ENCODE results near the gene TREX2.

TREX2 gene, protein sequence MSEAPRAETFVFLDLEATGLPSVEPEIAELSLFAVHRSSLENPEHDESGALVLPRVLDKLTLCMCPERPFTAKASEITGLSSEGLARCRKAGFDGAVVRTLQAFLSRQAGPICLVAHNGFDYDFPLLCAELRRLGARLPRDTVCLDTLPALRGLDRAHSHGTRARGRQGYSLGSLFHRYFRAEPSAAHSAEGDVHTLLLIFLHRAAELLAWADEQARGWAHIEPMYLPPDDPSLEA
- long read RNA-seq, partial matches to known transcripts: 52 of 75 reads
- long read RNA-seq, other reads (novel, unspliced or antisense): 23 of 75 reads

- TF ChIP-seq SPI1 (IDR thresholded peaks at IDR 0.05; ENCODE audit: borderline replicate concordance, low read depth): no peak
- TF ChIP-seq, protein P1, sequence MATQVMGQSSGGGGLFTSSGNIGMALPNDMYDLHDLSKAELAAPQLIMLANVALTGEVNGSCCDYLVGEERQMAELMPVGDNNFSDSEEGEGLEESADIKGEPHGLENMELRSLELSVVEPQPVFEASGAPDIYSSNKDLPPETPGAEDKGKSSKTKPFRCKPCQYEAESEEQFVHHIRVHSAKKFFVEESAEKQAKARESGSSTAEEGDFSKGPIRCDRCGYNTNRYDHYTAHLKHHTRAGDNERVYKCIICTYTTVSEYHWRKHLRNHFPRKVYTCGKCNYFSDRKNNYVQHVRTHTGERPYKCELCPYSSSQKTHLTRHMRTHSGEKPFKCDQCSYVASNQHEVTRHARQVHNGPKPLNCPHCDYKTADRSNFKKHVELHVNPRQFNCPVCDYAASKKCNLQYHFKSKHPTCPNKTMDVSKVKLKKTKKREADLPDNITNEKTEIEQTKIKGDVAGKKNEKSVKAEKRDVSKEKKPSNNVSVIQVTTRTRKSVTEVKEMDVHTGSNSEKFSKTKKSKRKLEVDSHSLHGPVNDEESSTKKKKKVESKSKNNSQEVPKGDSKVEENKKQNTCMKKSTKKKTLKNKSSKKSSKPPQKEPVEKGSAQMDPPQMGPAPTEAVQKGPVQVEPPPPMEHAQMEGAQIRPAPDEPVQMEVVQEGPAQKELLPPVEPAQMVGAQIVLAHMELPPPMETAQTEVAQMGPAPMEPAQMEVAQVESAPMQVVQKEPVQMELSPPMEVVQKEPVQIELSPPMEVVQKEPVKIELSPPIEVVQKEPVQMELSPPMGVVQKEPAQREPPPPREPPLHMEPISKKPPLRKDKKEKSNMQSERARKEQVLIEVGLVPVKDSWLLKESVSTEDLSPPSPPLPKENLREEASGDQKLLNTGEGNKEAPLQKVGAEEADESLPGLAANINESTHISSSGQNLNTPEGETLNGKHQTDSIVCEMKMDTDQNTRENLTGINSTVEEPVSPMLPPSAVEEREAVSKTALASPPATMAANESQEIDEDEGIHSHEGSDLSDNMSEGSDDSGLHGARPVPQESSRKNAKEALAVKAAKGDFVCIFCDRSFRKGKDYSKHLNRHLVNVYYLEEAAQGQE (IDR thresholded peaks at IDR 0.05; ENCODE audit: insufficient replicate concordance, low read depth): no peak
- no peak for TF ChIP-seq POLR2AphosphoS5 (IDR thresholded peaks at IDR 0.05; ENCODE audit: low read depth)
- no peak for TF ChIP-seq GABPA (IDR thresholded peaks at IDR 0.05; ENCODE audit: low read depth)
- TF ChIP-seq CTCF (IDR thresholded peaks at IDR 0.05; ENCODE audit: insufficient read depth, low read length): no peak
- Histone ChIP-seq H3K4me3 (replicated peaks; ENCODE audit: insufficient read depth, low read length) (no peak within 1 kb of the TSS), H3K27me3 (ENCODE audit: insufficient read depth, poor library complexity, severe bottlenecking) (no peaks in the 10 kb centered on the region), H3K27ac (replicated peaks) (no peak within 1 kb of the TSS)
- DNase-seq (ENCODE audit: low read depth in 1 of 2, low spot score in 1 of 2): no peak
Observed at GRCh38 chrX:153445856-153446635, at the start of gene TREX2. Gene TREX2 (minus strand): TSS chrX:153446056. CDS start chrX:153445430, 626 bp downstream.

GRCh38 chrX:153495362-153495751, 49.5 kb upstream of the TREX2 start:
- H3K27ac ChIP-seq (replicated peaks): no peak overlapping the region
- no peaks in the 10 kb centered on the region for H3K27me3 ChIP-seq (ENCODE audit: insufficient read depth, poor library complexity, severe bottlenecking)
- TF ChIP-seq CTCF (IDR thresholded peaks at IDR 0.05; ENCODE audit: insufficient read depth, low read length) (no peak), GABPA (IDR thresholded peaks at IDR 0.05; ENCODE audit: low read depth) (no peak), POLR2AphosphoS5 (IDR thresholded peaks at IDR 0.05; ENCODE audit: low read depth) (no peak), SPI1 (IDR thresholded peaks at IDR 0.05; ENCODE audit: borderline replicate concordance, low read depth) (no peak)
- TF ChIP-seq, protein P1 (IDR thresholded peaks at IDR 0.05; ENCODE audit: insufficient replicate concordance, low read depth): no peak
- no peak overlapping the region for H3K4me3 ChIP-seq (replicated peaks; ENCODE audit: insufficient read depth, low read length)
- no peak for DNase-seq (ENCODE audit: low read depth in 1 of 2, low spot score in 1 of 2)

- H3K27me3 ChIP-seq (ENCODE audit: insufficient read depth, poor library complexity, severe bottlenecking): no peaks in the 10 kb centered on the region
- no peak within 1 kb of the TSS for H3K27ac ChIP-seq (replicated peaks)
- no peak within 1 kb of the TSS for H3K4me3 ChIP-seq (replicated peaks; ENCODE audit: insufficient read depth, low read length)
- TF ChIP-seq POLR2AphosphoS5 (IDR thresholded peaks at IDR 0.05; ENCODE audit: low read depth) (no peak), GABPA (IDR thresholded peaks at IDR 0.05; ENCODE audit: low read depth) (no peak), SPI1 (IDR thresholded peaks at IDR 0.05; ENCODE audit: borderline replicate concordance, low read depth) (no peak), CTCF (IDR thresholded peaks at IDR 0.05; ENCODE audit: insufficient read depth, low read length) (no peak)
- DNase-seq (ENCODE audit: low read depth in 1 of 2, low spot score in 1 of 2): no peak
Observed at GRCh38 chrX:153494541-153495361, 48.9 kb upstream of the TREX2 start, which contains the start of gene BGN. Gene BGN (plus strand): TSS chrX:153494980. CDS start chrX:153504632, 9,652 bp downstream.

Measured in HL-60 (cell line).